ENCODE results near the gene KSR2. TPM values are rescaled to one million over a fixed set of nuclear protein-coding genes. Genes with fewer than 3 reads are reported as not detected.

KSR2 gene
- total RNA-seq, 1 donor from 2014 or later, result 0.25 TPM

DNA sequence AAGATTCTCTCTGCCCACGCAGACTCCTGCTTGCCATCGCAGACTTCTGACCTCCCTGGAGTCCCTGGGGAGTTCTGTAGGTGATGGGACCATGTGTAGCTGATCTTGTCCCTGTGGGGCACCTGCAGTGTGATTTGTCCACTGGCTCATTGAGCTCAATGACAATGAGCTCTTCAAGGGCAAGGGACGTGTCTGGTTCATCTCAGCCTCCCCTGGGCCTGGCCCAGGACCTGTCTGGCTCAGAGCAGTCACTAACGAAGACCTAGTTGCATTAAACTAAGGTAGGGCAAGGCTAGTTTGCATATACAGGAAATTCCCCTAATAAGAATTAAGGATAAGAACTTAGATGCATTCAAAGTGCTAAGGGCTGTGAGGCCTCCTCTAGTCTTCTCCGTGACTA is 361.8 kb downstream of the KSR2 start:
- intact Hi-C loops (cut with DNase I), result no loop called here
- DNase-seq (ENCODE audit: extremely low spot score in 2 of 2), result no peak
- Histone ChIP-seq H3K9me3 (no peaks in the 10 kb centered on the region), H3K4me1 (no peaks in the 10 kb centered on the region), H3K4me3 (no peak overlapping the region), H3K36me3 (no peaks in the 10 kb centered on the region), H3K27ac (no peak overlapping the region), H3K27me3 (no peaks in the 10 kb centered on the region)
- TF ChIP-seq POLR2A (IDR thresholded peaks at IDR 0.05) (no peak), POLR2AphosphoS5 (IDR thresholded peaks at IDR 0.05; ENCODE audit: insufficient read depth in 1 of 2, low read depth in 1 of 2) (no peak)
- TF ChIP-seq, protein P1, sequence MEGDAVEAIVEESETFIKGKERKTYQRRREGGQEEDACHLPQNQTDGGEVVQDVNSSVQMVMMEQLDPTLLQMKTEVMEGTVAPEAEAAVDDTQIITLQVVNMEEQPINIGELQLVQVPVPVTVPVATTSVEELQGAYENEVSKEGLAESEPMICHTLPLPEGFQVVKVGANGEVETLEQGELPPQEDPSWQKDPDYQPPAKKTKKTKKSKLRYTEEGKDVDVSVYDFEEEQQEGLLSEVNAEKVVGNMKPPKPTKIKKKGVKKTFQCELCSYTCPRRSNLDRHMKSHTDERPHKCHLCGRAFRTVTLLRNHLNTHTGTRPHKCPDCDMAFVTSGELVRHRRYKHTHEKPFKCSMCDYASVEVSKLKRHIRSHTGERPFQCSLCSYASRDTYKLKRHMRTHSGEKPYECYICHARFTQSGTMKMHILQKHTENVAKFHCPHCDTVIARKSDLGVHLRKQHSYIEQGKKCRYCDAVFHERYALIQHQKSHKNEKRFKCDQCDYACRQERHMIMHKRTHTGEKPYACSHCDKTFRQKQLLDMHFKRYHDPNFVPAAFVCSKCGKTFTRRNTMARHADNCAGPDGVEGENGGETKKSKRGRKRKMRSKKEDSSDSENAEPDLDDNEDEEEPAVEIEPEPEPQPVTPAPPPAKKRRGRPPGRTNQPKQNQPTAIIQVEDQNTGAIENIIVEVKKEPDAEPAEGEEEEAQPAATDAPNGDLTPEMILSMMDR (IDR thresholded peaks at IDR 0.05), result no peak

DNA sequence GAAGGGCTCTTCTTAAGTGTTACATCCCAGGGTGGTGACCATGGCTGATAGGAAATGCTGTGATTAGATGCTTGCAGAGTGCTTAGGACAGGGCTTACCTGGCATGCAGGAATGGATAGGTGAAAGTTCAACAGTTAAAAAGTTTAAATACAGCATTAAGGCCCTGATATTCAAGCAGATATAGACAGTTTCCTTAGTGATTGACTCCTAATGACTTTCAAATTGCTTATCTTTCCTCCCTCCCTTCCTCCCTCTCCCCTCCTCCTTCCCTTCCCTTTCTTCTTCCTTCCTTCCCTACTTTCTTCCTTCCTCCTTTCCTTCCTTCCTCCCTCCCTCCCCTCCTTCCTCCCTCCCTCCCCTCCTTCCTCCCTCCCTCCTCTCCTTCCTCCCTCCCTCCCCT is 362.8 kb downstream of the KSR2 start:
- no peaks in the 10 kb centered on the region for H3K36me3 ChIP-seq
- H3K4me3 ChIP-seq, result no peak overlapping the region
- no peak overlapping the region for H3K27ac ChIP-seq
- no peaks in the 10 kb centered on the region for H3K4me1 ChIP-seq
- no peaks in the 10 kb centered on the region for H3K27me3 ChIP-seq
- no peaks in the 10 kb centered on the region for H3K9me3 ChIP-seq
- no peak for DNase-seq (ENCODE audit: extremely low spot score in 2 of 2)
- no peak for TF ChIP-seq POLR2AphosphoS5 (IDR thresholded peaks at IDR 0.05; ENCODE audit: insufficient read depth in 1 of 2, low read depth in 1 of 2)
- TF ChIP-seq POLR2A (IDR thresholded peaks at IDR 0.05), result no peak
- TF ChIP-seq, protein P1 (IDR thresholded peaks at IDR 0.05), result no peak
- intact Hi-C loops (cut with DNase I), result no loop called here

DNA sequence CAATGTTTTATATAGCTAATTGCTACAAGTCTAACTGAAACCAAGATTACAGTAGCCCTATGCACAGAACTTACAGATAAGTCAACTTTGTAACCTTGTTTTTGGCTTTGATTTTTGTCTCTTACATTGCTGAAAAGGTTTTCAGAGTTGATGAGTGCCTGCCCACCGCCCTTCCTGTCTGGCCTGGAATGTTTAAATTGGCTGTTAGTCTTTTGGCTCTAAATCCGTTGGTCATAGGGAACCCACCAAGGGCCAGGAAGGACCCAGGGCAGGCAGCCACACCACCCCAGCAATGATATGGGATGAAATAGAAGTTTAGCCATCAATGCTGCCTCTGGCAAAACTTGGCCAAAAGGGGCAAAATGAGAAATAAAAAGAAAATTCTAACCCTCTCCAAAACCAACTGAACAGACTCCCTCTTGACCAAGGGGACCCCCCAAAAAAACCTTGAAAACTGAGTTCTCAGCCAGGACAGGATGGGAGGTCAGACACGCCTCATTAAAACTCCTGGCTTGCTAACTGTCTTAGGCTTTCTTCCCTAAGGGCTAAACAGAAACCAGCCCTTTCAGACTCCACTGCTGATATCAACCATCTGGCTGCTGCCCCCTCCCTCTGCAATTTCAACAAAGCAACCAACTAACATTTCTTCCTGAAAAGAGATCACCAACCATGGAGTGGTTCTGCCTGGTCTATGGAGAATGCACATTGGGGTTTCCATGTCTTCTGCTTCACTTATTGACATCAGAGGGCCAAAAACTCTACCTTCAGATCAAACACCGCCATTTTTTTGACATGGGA is 365.3 kb downstream of the KSR2 start:
- H3K4me1 ChIP-seq, result no peaks in the 10 kb centered on the region
- no peaks in the 10 kb centered on the region for H3K36me3 ChIP-seq
- TF ChIP-seq POLR2AphosphoS5 (IDR thresholded peaks at IDR 0.05; ENCODE audit: insufficient read depth in 1 of 2, low read depth in 1 of 2) (no peak), POLR2A (IDR thresholded peaks at IDR 0.05) (no peak)
- TF ChIP-seq, protein P1 (IDR thresholded peaks at IDR 0.05), result no peak
- H3K9me3 ChIP-seq, result no peaks in the 10 kb centered on the region
- intact Hi-C loops (cut with DNase I), result no loop called here
- no peak for DNase-seq (ENCODE audit: extremely low spot score in 2 of 2)
- no peak overlapping the region for H3K4me3 ChIP-seq
- H3K27ac ChIP-seq, result no peak overlapping the region
- H3K27me3 ChIP-seq, result no peaks in the 10 kb centered on the region

DNA sequence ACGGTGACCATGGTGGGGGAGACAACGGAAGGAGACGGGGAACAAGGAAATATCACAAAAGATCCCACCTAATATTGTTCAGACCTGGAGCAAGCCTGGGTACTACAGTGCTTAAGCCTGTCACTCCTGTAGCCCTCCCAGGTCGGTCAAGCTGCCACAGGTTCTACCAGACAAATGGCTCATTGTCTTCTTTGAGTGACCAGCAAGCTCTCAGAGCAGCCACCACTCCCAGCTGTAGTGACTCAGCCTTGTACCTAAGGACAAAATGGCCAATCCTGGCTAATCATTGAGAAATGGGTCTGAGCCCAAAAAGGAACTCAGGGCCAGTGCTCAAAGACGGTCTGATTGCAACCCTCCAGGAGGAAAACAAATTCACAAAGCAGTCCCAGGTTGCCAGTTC is 368.9 kb downstream of the KSR2 start:
- Histone ChIP-seq H3K4me1 (no peaks in the 10 kb centered on the region), H3K4me3 (no peak overlapping the region), H3K27me3 (no peaks in the 10 kb centered on the region), H3K27ac (no peak overlapping the region), H3K9me3 (no peaks in the 10 kb centered on the region), H3K36me3 (no peaks in the 10 kb centered on the region)
- TF ChIP-seq POLR2AphosphoS5 (IDR thresholded peaks at IDR 0.05; ENCODE audit: insufficient read depth in 1 of 2, low read depth in 1 of 2), result no peak
- TF ChIP-seq POLR2A (IDR thresholded peaks at IDR 0.05), result no peak
- TF ChIP-seq, protein P1 (IDR thresholded peaks at IDR 0.05), result no peak
- DNase-seq (ENCODE audit: extremely low spot score in 2 of 2), result no peak
- intact Hi-C loops (cut with DNase I), result no loop called here

DNA sequence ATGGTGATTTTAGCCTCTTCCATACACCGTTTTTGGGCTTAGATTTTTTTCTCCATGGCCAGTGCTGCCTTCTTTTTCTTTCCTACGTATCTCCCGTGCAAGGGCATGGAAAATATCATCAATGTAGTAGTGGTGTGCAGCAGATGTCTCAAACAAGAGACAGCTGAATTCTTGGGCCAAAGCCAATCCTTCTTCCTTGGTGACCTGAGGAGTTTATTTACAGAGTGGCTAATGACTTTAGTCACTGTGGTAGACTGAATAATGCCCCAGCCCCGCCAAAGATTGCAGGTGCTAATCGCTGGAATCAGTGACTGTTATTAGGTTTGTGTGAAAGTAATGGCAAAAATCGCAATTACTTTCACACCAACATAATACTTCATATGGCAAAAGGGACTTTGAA is 371.8 kb downstream of the KSR2 start:
- DNase-seq (ENCODE audit: extremely low spot score in 2 of 2), result no peak
- no peak overlapping the region for H3K27ac ChIP-seq
- intact Hi-C loops (cut with DNase I), result no loop called here
- no peak overlapping the region for H3K4me3 ChIP-seq
- H3K27me3 ChIP-seq, result no peaks in the 10 kb centered on the region
- TF ChIP-seq POLR2AphosphoS5 (IDR thresholded peaks at IDR 0.05; ENCODE audit: insufficient read depth in 1 of 2, low read depth in 1 of 2), result no peak
- TF ChIP-seq, protein P1 (IDR thresholded peaks at IDR 0.05), result no peak
- no peak for TF ChIP-seq POLR2A (IDR thresholded peaks at IDR 0.05)
- no peaks in the 10 kb centered on the region for H3K36me3 ChIP-seq
- no peaks in the 10 kb centered on the region for H3K4me1 ChIP-seq
- no peaks in the 10 kb centered on the region for H3K9me3 ChIP-seq
